ENCODE measurements around the gene RPS14.
A peak's percentile ranks its signal among the peaks of the same experiment; 100 is the strongest.

RPS14 gene

DNA sequence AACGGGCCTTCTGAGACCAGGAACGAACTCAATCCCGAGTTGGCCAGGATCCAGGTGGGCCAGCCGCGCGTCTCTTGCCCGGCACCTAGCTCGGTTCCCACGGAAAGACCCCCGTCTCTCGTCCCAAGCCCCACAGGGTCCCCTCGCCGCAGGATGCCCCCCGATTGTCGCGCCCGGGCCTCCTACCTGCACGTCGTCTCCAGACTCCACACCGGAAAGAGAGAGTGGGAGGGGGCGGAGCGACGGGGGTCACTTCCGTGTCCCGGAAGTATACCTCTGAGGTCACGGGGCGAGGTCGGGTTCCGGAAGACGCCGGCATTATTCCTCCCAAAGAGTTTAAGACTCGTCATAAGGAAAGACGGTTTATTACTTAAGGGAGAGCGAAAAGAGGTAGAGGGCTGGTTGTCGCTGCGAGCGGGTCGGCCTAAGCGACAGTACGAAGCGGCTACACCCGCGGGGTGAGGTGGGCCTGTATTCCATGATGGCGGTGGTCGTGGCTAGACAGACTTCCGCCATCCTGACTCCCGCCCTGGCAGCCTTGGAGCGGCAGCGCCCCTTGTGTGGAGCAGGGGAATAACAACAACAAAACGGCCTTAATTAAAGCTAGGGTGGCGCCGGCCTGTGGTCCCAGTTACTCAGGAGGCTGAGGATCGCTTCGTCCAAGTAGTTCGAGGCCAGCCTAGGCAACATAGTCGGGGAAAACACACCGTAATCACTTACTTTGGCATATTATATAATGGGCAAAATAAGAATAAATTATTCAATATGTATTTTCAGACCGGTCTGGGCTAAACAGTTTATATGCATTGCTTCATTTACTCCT is at the start of gene RPS14:
Gene RPS14 (minus strand): TSS at position 223 of the 823 bp plus-strand sequence. CDS start 2,006 bp downstream, outside the sequence.
- DNase-seq: peak; percentile 84 to 91

DNA sequence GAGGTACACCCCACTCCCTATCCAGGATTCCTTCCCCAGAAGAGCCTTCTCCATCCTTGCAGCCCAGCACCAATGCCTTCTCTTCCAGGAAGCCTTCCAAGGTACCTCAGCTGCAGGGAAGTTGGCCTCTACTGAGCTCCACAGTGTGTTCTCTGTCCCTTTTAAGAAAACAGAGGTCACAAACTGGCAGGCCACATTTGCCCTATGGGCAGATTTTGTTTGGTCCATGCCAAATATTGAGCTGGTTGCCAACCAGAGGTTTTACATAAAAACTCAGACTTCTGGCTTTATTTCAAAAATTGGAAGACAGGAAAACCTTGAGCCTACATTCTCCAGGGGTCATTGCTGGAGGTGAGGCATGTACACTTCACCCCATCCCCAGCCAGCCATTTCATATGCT is 49.4 kb upstream of the RPS14 start:
- no peak for DNase-seq

DNA sequence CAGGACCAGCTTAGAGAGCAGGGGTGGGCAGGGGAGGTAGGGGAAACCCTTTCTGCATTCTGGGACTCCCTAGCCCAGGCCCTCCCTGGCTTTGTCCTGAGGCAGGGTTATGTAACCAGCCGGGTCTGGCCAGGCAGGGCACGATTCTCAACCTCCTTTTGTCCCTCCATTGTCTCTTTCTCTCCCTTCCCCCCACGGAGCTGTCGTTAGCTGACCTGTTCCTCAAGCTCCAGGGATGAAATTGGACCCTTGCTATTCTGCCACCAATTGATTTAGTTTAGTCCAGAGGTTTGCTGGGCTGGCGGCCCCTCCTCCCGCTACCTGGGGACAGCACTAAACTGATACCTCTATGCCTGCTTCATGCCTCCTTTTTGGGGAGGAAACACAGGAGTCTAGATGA is 49.0 kb upstream of the RPS14 start:
- DNase-seq: no peak

DNA sequence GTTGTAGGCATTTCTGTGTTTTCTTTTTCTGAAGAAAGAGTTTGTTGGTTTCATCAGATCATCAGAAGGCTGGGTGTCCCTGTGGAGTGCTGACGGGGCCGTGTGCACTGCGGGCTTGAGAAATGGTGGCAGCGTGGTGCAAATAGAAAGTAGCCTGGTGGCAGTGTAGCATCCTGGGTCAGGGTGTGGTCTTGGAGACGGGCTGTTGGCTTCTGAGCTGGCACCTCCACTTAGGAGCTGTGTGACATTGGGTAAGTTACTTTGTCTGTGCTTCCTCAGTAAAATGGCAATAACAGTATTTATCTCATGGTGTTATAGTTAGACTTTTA is 48.4 kb upstream of the RPS14 start:
- DNase-seq: no peak

DNA sequence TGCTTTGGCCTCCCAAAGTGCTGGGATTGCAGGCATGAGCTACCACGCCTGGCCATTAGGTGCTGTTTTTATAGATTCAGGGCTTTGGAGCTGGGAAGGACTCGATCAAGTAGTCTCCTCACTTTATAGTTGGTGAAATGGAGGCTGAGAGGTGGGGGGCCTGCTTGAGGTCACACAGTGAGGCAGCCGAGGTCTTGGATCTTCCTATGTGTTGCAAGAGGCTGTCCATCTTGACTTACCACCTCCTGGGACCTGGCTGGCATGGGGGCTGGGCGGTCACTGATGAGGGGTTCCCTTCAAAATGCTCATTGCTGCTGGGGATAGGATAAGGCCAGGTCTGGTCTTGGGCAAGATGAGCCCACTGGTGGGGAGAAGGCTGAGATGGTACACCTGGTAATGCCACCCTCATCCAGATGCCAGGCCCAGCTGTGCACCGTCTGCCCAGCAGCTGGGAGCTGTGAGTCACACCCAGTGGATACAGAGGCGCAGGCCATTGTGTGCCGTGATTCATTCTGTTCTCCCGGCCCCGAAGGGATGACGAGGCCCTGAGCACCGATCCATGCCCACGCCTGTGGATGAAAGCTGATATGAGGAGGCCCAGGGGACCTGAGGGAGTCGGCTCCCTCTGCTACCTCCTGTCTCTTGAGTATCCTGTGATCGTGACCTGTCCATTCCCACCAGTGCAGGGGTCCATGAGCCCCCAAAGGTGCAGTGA is 47.9 kb upstream of the RPS14 start:
- DNase-seq: no peak

DNA sequence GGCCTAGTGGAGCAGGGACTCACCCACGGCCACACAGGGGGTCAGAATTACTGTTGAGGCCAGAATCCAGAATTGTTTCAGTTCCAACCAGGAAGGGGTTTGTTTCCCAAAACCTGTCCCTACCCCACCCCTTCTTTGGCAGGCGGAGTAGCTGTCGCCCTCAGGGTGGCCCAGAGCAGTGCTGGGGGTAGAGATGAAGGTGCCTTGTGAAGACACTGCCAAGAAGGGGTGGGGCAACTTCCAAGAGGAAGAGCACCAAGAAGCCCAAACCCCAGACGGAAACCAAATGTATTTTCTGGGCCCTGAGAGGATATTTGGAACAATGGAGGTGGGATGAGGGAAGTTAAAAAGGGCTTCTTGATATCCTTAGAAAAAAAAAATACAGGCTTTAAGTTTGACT is 47.0 kb upstream of the RPS14 start:
- DNase-seq: no peak

DNA sequence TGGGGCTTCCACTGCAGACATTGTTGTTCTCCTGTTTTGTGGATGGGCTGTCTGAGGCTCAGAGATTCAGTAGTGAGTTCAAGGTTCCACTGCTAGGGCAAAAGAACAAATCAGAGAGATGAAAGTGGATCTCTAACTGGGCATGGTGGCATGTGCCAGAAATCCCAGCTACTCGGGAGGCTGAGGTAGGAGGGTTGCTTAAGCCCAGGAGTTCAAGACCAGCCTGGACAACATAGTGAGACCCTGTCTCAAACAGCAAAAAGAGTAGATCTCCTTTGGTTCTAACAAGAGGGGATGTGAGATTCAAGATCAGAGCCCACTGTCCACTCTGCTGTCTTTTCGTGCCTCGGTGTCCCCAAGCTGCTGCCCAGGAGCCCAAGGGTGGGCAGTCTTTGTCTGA is 46.6 kb upstream of the RPS14 start:
- DNase-seq: no peak

DNA sequence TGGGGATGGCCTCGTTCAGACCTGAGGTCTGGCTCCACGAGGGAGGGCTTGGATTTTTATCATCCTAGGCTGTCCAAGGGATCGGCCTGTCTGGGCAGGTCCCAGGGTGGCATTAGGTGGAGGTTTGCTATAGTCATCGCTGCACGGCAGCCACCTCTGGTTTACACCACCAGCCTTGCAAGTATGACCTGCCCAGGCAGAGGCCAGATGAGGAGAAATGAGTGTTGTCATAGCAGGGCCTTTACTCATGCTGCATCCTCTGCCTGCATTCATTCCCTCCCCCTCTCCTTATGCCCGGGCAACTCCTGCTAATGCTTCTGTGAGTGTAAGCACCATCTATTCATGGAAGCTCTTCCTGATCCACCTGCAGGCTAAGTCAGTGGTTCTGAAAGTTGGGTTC is 43.1 kb upstream of the RPS14 start:
- DNase-seq: no peak

DNA sequence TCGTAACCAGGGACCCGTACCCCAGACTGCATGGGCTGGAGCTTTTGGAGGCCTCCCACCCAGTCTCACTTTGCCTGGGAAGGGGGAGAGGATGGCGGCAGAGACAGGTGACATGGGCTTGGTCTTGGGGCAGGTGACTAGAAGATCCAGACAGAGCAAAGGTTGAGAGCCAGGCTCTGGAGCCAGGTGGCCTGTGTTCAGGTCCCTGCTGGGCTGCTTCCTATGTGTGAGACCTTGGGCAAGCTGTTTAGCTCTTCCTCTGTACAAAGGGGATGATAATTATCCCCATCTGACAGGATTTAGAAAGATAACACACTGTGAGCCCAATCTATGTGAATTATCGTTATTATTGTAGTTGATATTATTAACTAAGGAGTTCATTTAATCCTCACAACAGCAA is 42.3 kb upstream of the RPS14 start:
- DNase-seq: no peak

DNA sequence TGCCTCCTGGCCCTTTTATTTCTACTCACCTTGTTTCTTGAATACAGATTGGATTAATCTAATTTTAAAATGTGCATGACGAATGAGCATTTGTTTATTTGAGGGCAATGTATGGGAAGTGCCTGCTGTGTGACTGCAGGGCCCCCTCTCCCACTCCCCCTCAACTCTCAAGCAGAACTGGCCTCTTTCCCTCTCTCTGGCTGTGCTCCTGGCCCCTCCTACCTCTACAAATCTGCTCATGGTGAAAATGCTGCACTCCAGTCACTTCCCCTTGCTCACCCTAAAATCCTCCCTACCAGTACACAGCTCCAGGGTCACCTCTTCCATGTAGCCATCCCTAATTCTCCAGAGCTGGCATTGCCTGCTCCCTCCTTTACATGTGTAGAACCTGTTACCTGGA is 41.2 kb upstream of the RPS14 start:
- peak; percentile 14 to 35 for DNase-seq

DNA sequence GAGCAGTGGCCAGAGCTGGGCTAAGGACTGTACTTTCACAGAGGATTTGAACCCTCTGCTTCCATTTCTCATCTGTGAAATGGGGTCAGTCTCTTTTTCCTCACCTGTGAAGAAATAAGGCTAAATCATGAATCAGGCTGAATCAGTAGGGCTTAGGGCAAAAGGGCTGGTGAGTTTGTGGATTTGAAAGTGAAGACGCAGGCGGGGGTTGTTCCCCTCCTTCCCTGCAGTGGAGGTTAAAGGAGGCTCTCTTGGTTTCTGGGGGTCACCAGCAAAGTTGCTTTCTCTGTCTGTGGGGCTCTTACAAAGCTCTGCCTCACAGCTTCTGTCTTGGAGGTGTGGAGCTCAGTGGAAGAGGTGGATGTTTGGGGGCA is 40.7 kb upstream of the RPS14 start:
- DNase-seq: no peak

DNA sequence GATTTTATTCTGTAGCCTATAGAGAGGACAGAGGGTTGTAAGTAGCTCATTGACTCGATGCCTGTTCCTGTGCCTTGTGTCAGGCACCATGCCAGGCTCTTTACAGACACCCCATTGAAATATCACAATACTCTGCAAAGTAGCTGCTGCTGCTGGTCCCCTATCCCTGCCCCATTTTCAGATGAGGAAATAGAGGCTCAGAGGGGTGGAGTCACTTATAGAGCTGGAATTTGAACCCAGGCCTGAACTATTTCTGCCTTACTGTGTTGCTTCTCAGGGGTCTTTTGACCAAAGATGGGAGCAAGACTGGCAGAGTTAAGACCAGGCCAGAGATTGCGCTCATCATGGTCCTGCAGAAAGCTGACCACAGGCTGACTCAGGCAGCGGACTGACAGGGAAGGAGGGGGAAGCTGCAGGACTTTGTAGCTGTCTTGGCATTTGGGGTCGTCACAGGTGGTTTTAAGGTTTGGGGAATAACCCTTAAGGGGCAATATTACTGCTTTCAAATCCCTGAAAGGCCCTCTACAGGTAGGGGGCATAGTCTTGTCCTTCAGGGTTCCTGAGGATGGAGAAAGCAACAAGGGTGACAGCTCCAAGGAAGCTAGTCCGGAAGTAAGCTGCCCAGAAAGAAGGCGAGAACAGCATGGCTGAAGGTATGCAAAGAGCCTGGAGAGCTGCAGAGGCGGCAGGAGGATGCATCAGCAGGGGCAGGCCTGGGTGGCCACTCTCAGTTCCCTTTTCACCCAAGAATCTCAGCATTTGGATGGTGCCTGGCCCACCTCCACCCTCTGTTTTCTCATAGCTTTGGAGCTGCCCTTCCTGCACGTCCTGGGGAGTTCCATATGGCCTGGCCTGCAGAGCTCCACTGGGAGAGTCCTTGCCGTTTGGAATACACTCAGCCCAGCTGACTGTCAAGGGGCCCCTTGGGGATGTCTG is 40.1 kb upstream of the RPS14 start:
- no peak for DNase-seq

DNA sequence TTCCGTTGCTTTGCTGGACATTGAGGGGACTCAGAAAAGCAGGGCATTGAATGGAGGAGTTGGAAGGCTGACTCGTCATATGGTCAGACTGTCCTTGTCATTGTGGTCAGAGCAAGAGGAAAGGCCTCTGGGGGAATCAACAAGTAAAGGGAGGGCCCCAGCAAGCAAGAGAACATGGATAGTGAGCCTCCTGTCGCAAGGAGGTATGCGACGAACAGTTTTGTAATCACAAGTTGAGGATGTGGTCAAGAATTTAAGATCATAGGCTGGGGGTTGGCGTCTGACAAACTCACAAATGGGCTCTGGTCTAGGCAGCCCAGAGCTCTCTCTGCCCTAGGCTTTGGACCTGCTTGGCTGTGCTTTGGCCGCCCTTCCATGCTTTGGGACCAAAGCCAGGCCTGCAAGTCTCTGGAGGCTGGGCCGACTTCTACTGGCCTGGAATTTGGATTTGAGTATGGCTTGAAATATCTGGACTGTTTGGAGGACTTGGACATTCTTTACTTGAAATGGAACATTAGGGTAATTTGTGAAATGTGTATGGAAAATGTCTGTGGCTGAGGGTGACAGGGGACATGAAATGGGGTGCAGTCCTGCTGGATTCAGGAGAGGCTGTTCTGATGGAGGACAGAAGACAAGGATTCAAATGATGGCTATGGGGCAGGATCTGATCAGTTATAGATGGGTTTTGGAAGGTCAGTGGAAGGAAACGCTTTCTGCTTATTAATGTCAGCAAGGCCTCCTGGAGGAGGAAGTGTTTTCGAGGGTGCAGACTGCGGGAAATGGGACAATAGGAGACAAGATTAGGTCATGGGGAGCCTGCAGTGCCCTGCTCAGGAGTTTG is 39.2 kb upstream of the RPS14 start:
- DNase-seq: peak; percentile 98 to 99

DNA sequence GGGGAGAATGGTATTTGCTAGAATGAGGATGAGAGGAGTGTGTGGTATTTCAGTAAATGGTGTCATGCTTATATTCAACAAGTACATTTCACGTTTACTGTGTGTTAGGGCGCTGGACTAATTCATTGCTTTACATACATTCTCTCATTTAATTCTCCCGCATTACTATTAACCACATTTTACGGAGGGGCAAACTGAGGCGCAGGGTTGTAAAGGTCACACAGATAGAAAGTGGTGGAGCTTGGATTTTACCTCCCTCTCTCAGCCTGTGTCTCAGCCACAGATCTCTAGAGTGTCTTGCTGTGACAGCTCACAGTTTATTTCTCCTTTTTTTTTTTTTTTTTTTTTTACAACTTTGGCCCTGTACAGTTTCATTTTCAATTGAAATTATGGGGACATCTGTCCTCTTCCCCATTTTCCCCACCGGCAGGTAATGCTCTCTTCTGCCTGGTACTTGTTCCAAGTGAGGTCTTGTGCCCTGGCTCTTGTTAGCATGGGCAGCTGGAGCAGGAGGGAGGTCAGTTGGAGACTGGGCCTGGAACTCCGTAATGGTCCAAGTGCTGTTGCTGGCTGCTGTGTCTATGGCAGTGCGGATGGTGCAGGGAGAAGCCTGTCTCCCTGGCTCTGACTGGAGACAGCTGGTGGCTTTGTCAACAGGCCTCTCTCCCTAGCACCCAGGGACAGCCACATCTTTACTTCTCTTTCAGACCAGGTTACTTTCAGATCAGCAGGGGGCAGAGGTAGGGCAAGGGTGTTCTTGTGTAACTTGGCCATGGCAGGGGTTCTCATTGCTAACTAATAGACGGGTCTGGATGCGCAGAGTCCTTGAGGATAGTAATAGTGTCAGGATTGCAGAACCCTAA is 37.9 kb upstream of the RPS14 start:
- peak; percentile 80 to 82 for DNase-seq

DNA sequence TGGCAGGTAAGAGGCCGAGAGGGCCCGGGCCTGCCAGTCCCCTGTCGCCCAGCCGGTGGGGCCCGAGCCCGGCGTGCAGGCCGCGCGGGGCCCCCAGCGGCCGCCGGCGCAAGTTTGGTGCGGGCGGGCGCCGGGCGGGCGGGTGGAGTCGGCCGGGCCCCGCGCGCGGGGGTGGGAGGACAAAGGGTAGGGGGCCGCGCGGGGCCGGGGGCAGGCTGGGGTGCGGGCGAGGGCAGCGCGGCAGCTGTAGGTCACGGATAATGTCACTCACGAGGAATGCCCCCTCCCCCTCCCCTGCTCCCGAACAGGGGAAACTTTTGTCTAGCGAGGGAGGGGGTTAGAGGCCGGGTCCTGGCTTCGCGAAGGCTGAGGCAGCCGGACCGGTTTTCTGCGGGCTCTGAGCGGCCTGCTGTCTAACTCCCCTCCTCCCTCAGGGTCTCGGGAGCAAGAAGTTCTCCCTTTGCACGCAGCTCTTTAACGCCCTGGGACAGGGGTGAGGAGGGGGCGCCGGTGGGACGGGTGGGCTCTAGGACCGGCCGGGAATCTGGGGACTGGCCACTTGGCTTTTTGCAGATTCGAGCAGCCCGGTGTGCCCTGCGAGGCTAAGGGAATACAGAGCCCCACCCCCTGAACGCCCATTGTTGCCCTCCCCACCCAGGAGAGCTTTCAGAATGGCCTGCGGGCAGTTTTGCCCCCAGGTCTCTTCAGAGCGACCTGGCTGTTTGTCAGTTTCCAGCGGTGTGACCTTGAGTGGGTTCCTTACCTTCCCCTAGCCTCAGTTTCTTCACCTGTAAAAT is 37.1 kb upstream of the RPS14 start:
- peak; percentile 37 to 46 for DNase-seq

DNA sequence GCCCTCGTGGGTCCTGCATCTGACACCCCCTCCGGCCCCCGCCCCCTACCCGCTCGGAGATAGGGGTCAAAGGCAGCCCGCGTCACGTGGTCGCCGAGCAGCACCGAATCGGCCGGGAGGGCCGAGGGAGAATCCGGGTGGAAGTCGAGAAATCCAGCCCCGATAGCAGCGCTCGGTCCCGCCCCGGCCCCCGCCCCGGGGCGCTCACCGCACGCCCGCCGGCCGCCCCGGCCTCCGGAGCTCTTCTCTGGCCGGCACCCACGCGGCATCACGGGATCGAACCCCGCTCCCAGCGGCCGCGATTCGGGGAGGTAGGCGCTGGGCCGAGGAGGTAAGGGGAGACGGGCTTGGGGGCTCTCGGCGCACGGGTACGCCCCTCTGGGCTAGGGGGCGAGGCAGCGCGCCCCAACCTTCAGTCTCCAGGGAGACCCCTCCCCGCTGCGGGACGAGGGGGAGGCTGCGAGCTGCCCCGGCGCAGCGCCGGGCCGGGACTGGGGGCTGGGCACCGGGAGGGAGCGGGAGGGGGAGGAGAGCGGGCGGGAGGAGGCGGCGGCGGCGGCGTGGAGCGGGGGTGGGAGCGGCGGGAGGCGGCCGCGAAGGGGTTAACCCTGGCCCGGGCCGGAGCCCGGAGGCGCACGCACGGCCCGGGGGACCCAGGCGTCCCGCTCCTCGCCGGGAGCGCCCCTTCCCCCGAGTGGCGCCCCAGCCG is 36.3 kb upstream of the RPS14 start:
- peak in 1 of 2 experiments; percentile 13 for DNase-seq

DNA sequence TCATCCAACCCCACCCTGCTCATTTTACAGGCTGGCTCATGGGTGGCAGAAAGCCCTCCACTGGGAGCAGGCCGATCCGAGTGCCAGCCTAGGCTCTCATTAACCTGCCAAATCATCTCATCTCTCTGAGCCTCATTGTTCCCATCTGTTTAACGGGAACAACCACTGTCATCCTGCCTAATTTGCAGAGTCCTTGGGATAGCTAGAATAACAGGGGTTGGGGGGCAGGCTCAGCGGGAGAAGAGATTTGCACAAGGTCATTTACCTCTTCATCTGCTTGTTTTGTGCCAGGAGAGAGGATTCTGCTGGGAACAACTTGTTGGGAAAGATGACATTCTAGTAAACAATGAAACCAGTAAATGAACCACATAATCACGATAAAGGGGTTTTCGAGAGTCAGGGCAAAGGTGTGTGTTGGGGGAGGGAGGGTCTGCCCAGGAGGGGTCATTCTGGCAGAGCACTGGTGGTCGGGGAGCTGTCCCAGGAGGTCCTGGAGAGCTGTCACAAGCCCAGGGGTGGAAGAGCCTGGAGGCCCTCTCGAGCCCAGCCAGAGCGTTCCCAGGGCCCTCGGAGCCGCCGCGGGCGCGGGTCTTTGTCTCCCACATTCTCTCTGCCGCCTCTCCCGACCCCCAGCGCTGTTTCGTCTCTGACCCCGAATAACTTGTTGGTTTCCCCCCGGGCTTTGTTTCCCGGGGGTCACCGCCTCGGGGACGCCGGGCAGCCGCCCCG is 35.6 kb upstream of the RPS14 start:
- DNase-seq: no peak

DNA sequence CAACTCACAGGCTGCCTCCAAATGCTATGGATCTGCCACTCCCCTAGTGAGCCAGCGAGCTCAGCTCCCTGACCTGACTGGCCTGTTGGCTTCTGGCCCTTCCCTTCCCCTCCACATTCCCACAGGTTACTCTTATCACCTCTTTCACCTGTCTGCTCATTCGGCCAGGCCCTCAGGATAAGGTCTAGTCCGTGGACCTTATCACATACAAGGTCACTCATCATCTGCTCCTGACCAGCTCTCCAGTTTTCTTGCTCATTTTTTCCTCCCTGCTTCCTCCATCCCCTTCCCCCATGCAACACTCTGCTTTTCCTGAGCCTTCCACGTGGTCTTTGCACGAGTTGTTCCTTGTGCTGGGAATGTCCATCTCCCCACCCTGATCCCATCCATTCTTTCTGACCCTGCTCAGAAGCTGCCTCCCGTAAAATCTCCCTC is 32.5 kb upstream of the RPS14 start:
- DNase-seq: no peak

DNA sequence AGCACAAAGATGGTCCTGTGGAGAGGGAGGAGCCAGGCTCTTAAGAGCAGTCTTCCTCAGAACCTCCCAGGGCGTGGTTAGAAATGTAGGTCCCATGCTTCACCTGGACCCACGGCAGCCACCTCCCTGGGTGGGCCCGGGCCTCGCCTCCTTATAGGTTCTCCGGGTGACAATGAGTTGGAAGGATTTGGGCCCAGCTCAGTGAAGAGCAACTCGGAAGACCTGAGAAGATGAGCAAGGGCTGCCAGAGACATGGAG is 32.1 kb upstream of the RPS14 start:
- no peak for DNase-seq

DNA sequence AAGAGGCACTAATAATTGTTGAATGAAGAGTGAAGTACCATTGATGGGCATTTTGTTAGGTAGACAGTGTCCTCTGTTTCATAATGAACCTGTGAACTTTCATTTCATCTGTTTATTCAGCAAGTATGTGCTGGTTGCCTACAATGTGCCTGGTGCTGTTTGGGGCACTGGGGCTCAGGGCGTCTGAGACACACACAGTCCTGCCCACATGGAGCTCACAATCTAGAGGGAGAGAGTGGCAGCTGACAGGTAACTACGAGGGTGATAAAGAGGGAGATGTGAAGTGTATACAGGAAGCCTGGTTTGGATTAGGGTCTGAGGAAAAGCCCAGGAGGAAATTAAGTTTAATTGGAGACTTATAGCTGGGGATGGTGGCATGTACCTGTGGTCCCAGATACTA is 29.9 kb upstream of the RPS14 start:
- no peak for DNase-seq
